Germinal center (tissue), 1 donor: ENCODE measurements around the gene PCA3.
A peak's percentile ranks its signal among the peaks of the same experiment; 100 is the strongest.

Experiments
- DNase-seq: peaks from one replicate; pipeline ENCODE4 v3.0.0; 2012; ENCODE audit warnings: mixed read lengths, low spot score

PCA3 gene

DNA sequence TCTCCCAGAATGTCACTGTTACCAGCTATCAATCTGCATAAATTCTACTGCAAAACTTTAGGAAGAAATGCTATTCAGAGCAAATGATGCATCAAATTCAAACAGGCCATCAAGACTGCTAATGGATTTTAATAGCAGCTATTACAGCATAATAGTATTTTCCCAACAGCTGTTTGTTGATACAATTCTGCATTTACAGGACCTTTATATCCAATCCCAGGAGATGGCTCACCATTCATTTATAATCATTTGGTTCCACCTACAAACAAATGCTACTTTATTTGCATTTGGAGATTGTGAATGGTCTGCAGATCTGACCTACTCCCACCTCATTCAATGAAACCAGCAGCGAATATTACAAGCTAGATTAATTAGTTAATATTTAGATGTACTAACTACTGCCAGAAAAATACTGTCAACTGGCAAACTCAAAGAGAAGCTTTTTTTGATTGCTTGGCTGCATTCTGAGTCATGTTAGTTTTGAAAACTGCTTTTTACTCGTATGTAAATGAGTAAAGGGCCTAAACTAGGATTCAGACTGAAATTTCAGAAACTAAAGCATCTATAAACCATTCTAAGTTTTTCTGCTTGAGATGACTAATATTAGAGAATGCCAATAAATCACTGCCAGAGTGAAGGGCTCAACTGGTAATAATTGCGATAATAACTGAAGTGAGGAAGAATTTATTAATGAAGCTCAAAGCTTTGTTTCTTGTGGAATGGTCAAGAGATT lies 7.1 kb upstream of the PCA3 start:
- DNase-seq, result no peak

DNA sequence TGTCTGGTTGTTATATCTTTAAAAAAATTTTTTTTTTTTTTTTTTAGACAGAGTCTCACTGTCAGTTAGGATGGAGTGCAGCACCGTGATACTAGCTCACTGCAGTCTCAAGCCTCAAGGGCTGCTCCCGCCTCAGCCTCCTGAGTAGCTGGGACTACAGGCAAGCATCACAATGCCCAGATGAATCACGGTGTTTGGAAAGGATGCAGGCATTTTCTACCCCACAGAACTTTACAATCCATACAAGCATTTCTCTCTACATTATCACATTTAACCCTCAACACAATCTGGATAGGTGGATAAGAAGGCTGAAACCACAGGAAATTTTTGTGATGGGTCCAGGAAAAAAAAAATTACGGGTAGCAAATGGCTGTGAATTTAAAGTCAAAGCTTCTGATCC lies 5.8 kb upstream of the PCA3 start:
- DNase-seq, result no peak

DNA sequence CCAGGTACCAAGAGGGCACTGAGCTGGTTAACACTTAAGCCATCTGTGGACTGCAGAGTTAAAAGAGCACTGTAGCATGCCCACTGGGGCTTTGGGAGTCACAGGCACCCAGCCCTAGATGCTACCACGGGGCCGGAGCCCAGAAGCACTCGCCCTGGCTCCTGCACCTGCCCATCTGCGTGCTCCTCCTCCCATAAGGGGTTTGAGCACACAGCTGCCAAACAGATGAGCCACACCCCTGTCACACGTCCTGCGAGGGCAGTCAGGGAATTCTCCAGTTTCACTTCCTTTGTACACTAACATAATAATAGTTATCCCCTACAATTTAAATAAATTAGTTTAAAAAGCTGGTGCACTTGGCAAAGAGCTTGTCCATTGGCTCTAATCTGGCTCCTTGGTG lies 4.5 kb upstream of the PCA3 start:
- DNase-seq, result peak; percentile 31

DNA sequence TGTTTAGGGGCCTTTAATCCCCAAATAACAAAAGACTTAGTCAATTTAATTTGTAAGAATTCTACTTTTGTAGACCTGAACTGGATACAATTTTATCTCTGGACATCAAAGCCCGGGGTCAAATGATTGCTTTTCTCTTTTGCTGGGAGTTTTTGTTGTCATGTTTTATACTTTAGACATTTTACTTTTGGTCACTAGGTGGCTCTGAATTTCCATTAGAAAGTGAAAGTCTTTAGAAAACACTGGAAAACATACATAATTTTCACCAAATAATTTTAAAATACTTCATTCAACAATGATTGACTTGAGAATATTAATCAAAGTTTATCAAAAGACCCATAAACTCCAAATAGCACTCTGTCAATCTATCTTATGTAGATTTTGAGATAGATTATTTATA lies 2.8 kb upstream of the PCA3 start:
- no peak for DNase-seq

DNA sequence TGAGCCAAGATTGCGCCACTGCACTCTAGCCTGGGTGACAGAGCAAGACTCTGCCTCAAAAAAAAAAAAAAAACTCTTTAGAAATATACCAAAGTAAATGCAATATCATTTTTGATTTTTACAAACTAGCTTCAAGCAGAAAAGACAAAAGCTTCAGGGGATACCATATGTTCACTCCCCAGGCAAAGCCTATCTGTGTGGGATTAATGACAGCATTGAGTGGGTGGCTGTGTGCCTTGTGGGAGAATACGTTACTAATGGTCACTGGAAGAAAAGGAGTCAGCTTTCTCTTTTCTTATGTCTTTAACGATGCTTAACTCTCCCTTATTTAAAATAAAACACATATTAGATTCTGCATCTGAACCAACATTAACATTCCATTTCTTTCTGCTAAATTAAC lies 1.9 kb downstream of the PCA3 start:
- DNase-seq, result no peak

DNA sequence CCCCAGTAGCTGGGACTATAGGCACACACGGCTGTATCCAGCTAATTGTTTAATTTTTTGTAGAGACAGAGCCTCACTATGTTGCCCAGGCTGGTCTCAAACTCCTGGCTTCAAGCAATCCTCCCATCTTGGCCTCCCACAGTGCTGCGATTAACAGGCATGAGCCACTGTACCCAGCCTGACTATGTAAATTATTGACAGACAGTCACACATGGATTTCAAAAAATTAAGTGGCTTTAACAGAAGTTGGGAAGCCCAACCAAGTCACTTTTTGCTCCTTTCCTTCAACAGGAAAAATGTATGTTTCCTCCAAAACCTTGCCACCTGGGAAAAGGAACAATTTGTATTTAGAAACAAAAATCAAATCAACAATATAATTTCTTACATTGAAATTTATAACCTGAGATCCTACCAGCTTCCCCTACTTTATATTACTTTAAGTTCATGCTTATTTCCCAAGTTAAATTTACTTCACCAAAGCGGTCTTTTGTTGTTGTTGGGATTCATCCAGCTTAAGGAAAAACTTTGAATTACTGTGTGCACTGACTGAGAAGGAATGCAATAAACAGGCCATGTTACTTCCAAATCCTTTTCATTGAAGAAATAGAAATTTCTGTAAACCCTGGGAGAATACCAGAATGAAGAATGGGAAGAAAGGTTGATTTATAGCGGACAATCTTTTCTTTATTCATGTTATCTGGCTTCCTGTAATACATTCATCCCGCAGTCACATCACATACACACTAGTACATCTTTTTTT lies 8.6 kb downstream of the PCA3 start:
- DNase-seq, result no peak

DNA sequence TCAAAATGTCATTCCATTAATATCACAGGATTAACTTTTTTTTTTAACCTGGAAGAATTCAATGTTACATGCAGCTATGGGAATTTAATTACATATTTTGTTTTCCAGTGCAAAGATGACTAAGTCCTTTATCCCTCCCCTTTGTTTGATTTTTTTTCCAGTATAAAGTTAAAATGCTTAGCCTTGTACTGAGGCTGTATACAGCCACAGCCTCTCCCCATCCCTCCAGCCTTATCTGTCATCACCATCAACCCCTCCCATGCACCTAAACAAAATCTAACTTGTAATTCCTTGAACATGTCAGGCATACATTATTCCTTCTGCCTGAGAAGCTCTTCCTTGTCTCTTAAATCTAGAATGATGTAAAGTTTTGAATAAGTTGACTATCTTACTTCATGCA lies 20.6 kb downstream of the PCA3 start:
- no peak for DNase-seq

DNA sequence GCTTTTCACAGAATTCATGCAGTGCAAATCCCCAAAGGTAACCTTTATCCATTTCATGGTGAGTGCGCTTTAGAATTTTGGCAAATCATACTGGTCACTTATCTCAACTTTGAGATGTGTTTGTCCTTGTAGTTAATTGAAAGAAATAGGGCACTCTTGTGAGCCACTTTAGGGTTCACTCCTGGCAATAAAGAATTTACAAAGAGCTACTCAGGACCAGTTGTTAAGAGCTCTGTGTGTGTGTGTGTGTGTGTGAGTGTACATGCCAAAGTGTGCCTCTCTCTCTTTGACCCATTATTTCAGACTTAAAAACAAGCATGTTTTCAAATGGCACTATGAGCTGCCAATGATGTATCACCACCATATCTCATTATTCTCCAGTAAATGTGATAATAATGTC lies 21.3 kb downstream of the PCA3 start:
- no peak for DNase-seq

DNA sequence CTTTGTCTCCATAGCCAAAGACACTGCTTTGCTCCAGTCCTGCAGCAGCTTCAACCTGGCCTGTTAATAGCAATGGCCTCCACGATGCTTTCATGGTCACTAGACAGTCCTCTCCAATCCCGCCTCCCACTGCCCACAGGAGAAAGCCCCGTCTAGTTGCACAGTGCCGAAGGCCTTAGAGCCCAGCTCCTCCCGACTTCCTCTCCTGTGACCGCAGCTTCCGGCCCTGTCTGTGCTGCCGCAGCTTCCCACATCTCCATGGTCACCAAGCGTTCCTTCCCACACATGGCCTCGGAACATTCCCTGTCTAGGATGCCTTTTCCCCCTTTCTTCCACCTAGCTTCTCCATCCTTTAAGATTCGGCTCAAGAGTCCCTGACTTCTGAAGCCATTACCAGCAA lies 23.4 kb downstream of the PCA3 start:
- no peak for DNase-seq

DNA sequence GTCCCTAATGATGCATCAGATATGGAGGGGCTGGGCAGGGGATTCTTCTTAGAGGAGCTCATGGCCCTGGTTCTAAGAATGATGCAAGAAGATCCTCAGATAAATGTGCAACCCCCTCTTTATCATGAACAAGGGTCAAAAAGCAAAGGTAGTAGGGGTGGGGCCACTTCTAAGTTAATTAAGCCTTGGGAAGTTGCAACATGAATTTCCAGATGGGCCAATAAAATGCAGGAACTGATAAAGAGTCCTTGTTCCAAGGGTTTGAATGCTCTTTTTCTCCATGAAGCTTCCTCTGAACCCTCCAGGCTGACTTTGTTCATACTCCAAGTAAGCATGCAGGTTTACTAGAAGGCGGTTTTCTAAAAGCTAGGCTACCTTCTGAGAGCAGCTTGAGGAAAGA lies 25.6 kb downstream of the PCA3 start:
- DNase-seq, result no peak

DNA sequence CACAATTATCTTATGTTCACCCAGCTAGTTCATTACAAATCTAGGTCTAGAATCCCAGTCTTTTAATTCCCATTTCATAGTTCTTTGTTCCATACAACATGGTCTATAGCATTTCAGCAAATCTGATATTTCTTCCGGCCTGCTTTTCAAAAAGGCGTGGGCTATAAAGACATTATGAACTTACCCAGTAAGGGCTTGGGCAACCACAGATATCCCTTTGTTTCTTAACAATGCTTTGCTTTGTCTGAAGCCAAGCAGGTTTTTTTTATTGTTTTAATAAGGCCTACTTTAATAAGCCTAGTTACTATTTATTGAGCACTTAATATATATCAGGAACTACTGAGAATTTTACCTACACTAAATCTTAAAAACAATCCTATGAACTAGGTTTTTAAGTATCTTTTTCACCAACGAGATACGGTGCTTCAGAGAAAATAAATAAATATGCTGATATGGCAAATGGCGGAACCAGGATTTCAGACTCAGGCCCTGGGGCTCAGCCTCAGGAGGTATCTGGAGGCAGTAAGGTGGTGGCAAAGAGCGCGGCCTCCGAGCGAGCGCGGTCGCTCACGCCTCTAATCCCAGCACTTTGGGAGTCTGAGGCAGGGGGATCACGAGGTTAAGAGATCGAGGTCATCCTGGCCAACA lies 29.7 kb downstream of the PCA3 start:
- DNase-seq, result no peak

DNA sequence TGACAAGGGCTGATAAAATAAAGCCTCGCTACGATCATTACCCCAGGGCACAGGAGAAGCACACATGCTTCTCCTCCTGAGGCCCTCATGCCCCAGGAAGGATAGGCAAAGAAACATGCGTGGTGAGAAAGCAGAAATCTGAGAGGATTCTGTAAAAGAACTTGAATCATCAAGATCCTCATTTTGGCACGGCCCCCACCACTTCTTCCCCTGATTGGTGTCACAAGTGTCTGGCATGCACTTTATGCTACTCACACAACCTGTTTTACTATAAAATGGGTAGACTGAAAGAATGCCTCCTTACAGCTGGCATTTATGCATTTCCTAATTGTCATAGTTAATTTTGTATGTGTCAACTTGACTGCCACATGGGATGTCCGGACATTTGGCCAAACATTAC lies 32.1 kb downstream of the PCA3 start:
- no peak for DNase-seq

DNA sequence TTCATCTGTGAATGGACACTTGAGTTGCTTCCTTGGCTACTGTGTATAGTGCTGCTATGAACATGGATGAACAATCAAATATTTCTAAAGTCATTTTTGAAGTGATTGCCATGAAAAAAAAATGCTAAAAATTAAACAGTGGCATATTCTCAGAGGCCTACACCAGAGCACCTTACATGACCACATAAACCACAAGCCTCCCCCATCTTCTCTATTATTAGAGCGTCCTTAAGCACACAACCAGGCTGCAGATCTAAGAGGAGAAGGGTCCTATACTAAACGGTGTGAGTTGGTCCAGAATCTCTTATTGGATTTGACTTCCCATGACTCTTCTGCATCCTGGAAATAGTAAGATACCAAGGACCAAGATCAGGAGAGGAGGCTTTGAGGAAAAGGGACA lies 34.3 kb downstream of the PCA3 start:
- DNase-seq, result no peak

DNA sequence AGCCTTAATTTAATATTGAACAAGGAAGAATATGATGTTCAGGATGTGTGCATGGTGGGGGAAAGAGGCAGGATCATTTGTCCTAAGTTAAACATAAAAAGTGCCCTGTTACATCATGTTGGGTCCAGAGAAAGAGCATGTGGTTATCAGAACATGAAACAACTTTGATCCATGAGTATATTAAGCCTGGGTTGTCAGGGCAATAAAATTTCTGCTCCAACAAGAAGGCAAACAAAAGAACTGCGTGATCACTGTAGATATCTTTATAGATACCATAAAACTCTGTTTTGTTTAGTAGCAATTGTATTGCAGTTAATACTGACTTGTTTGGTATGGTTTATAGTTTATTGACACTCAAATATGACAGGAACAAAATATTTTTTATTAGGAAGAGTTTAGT lies 35.2 kb downstream of the PCA3 start:
- DNase-seq, result no peak

DNA sequence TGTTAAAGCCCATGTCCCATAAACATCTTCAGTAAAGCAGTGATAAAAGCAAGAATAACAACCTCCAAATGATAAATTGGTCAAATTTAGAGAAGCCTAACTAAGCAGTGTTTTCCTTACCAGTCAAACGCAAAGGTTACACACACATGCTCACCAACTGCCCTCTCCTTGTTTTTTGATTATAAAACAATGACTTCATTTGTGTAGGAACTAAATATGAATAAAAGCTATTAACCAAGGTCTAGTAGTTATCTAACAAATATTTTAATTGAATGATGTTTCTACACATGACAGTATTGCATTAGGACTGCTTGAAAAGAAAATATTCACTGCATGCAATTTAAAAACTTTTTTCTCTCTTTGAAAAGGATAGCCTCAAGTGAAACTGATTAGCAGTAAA lies 36.7 kb downstream of the PCA3 start:
- no peak for DNase-seq

DNA sequence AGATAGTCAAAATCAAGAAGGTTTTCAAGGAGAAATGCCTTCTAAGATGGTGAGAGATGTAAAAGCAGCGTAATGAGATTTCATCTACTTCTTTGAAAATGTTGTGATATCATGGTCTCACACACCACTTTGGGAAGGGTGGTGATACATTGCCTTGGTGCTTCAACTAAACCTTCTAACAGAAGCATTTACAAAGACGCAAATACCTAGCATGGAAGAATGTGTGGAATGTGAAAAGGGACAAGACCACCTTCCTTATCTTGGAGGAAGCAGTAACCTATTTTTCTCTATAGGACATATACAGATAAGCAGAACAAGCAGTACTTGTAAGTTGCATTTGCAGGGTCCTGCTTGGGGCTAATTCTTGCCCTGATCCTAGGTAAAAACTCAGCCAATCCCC lies 38.8 kb downstream of the PCA3 start:
- no peak for DNase-seq

DNA sequence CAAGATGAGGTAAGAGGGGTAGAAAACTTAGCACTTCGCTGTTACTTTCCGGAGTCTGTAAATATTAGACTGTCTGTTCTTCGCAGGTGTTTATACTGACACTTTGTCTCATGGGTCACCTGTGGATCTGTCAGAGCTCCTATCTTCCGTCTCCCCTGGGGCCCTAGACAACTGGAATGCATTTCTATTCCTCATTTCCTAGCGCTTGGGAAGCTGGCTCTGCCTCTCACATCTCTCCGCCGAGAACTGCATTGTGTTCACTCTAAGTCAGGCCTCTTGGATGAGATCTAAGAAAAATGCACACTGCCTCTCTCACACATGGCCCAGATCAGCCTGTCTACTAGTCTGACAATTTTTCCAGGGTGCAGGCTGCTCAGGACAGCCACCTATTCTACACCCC lies 39.5 kb downstream of the PCA3 start:
- DNase-seq, result no peak

DNA sequence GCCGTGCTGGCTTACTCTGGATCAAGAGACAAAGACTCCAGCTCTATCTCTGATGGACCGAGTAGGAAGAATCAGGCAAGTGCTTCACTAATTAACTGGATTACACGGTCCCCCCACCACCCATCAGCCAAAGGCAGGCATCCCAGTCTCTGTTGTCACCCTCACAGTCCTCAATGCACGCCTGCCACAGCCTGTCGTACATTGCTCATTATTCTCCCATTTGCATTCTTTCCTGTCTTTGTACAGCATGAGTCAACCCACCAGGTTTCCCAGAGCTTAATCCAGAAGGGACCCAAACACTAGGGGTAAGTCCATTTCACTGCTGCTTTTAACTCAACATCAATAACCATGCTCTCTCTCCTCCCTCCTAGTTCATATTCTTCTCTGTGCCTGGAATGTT lies 44.4 kb downstream of the PCA3 start:
- no peak for DNase-seq

DNA sequence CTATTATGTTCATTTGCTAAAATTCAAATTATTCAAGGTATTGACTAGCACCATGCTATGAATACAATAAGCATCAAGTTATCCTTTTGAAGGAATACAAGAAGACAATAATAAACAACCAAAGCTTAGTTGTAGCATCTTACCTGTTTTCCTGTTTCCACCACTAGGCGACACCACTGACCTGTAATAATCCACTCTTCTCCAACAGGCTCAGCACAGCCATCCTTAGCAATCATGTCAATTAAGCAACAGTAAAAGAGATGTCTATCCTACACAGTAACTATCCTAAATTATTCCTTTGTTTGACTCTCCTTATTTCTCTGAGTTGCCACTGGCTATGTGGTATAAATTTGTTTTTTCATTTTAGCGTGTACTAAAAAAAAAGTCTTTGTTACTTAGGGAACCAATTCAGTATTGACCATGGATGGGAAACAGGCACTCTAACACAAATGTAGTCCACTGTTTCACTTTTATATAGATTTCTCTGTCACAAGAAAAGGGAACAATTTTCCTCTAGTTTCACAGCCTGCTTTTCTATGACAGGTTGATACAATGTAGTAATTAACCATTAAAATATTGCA lies 46.2 kb downstream of the PCA3 start:
- peak; percentile 14 for DNase-seq

DNA sequence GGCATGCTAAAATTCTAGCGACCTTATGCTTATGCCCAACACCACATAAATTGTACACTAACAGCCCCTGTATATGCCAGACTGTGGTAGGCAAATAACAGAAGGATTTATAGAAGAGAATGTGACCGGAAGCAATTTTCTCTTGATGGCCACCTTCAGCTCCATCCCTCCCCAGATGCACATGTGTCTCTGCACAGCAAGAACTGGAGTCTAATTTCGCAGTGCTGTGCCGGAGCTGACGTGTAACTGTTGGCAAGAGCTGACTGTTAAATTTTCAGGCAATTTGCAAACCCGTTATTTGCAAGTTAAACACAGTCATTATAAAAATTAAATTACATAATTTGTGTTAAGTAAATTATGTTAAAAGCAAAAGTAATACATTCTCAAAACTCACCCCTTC lies 48.4 kb downstream of the PCA3 start:
- DNase-seq, result no peak

DNA sequence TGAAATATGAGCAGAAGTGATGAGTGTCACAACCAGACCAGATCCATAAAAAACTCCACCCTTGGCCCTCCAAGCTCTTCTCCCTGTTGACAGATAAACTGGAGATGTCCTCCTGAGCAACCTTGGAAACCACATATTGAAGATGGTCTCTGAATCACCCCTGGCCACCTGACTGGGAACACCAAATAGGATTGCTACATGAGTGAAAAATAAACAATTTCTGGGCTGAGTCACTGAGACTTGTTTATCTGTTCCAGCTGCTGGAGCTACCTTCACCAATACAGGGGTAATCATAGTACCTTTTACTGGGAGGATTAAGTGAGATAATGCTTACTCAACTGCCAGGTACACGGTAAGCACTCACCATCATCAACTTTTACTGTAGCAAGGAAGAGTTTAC lies 53.3 kb downstream of the PCA3 start:
- no peak for DNase-seq

DNA sequence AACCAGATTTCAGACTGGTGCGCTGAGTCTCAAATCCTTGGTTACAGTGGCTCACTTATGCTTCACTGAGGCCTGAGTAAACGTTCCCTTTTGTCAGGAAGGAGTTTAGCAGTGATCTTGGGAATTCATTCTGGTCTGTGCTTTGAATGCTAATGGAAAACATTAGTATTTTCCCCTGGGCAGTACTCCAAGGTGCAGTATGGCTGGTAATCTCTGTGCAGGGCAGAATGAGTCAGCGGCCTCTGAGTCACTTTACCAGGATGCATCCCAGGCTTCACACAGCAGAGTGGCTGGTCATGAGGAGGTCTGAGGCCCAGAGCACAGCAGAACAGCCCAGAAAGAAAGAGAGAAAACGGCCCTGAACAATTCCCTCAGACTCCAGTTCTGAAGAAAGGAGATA lies 54.0 kb downstream of the PCA3 start:
- DNase-seq, result no peak

DNA sequence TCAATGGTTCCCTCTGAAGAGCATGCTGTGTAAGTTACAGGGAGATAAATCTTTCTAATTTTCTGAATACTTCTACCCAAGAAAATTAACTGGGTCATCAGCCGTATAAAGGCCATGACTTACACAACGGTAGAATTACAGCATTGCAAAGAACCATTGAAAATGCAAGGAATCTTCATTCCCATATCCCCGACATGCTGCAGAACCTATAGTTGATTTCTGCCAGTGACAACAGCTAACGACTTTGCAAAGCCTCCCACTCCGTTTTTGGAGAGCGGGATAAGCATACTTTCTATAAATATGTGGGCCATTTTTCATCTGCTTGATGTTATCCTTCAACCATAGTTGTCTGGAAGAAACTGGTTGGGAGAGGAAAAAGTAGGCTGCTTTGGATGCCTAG lies 56.2 kb downstream of the PCA3 start:
- no peak for DNase-seq
